Suprapubic skin (tissue), 4 donors: ENCODE results near the gene HOXC9. TPM values are rescaled to one million over a fixed set of nuclear protein-coding genes. Genes with fewer than 3 reads are reported as not detected.

Experiments
- DNase-seq, 2 donors: peaks; one replicate each; pipeline ENCODE4 v3.0.0-alpha.2; 2019; ENCODE audit warnings: low spot score in 2 of 2
- H3K27ac ChIP-seq: fragments of 200-600 bp; sonication (generic); one replicate; pipeline ENCODE4 v1.5.1; 2019
- H3K27me3 ChIP-seq: fragments of 200-600 bp; sonication (generic); one replicate; pipeline ENCODE4 v1.5.1; 2019
- H3K36me3 ChIP-seq: fragments of 200-600 bp; sonication (generic); one replicate; pipeline ENCODE4 v1.5.1; 2019
- H3K4me1 ChIP-seq: fragments of 200-600 bp; sonication (generic); one replicate; pipeline ENCODE4 v1.5.1; 2019
- H3K4me3 ChIP-seq: fragments of 200-600 bp; sonication (generic); one replicate; pipeline ENCODE4 v1.5.1; 2019; ENCODE audit warnings: mild to moderate bottlenecking
- H3K9me3 ChIP-seq: fragments of 200-600 bp; sonication (generic); one replicate; pipeline ENCODE4 v1.5.1; 2019
- EP300 ChIP-seq: sonication (generic); formaldehyde crosslinking; IDR thresholded peaks from one replicate; pipeline ENCODE4 v1.6.1; 2017; ENCODE audit warnings: antibody characterized with exemption
- POLR2A ChIP-seq, 2 donors: fragments of 450-650 bp; IDR thresholded peaks; one replicate each; pipeline ENCODE4 v1.6.1; 2017; ENCODE audit warnings: antibody characterized with exemption in 2 of 2, mild to moderate bottlenecking in 2 of 2, moderate library complexity in 2 of 2
- POLR2AphosphoS5 ChIP-seq, 3 donors: sonication (generic); formaldehyde crosslinking; IDR thresholded peaks; one replicate each; pipeline ENCODE4 v1.6.1; 2017; ENCODE audit warnings: antibody characterized with exemption in 3 of 3
- WGBS: methylation state at CpG from one replicate; pipeline ENCODE4 v1.1.5; 2018; 5-methylcytosine and 5-hydroxymethylcytosine counted together
- total RNA-seq, 4 donors: library from RNA; depleted of rRNA; stranded (reverse); fragments of >200 nt; gene quantifications; one replicate each; pipeline ENCODE4 v1.1.0, GENCODE V29; 2016
- TF ChIP-seq, protein P1 (sequence below), 2 donors: fragments of 200-600 bp in 1 of 2; fragments of 450-650 bp in 1 of 2; sonication (generic) in 1 of 2; IDR thresholded peaks; one replicate each; pipeline ENCODE4 v1.5.1; 2016 to 2019; ENCODE audit warnings: antibody characterized with exemption in 2 of 2, mild to moderate bottlenecking in 1 of 2, moderate library complexity in 1 of 2

The HOXC9 gene
- total RNA-seq, 4 donors from 2014 or later = 4.9 to 12.2 (median 6.1) TPM

DNA sequence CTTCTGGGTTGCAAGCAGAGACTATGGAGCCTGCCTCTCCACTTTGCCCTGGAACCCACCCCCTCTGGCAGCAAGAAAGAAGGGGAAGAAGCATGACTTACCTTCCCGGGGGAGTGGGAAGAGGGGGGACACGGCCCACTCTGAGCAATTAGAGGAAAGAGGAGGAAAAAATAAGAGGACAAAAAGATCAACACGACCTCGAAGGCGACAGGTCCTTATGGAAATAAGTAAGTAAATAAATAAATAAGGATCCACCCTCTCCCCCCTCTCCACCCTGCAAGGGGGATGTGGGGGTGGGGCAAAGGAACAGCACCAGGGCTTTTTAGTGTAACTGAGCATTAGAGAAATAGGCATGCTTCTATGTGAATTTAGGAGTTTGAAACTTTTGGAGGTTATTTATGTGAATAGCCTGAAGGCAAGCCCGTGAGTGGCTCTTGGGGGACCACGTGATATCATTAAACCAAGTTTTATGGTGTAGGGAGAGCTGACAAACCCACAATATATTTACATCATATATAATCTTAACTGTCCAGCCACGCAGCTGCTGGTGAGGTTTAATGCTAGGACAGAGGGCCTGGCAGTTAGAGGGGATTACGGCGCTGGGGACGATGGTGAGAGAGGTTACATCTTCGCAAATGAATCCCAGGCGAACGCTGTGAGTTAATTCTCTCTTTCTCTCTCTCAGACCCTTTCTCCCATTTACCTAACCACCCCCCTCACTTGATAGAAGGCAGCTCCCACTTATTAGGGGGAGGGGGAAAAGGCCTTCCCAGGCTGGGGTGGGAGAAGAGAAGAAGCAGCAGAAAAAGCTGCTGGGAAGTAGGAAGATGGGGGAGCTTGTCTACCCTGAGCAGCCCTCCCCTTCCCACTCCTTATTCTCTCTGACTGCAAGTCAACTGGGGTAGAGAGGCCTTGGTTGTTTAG is 37.7 kb downstream of the HOXC9 start:
- Histone ChIP-seq H3K27me3 (peaks cover 17% of the 10 kb centered on the region), H3K4me3 (no peak overlapping the region)

DNA sequence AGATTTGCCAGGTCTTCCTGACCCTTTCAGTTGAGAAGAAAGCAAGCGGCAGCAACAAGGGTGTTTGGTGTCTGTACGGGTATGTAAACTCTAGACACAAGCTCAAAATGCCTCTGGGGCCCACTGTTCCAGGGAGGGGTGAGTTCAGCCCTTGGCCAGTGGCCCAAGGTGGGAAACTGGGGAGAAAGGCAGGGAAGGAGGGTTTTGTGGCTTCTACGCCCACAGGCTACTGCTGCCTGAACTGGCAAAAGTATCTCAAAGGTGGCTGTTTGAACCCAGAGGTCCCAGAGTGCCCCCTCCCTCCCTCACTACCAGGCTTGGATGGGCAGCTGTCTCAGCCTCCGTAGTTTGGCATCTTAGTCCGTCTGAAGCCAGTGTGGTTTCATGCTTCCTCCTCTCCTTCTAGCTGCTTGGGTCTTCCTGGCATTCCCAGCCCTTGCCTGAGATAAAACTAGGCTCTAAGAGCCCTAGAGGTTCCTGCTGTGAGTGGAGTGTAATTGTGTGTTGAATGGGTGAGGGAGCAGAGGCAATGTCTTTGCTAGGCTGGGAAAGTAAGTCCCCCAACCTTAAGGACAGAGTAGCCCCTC is 38.4 kb downstream of the HOXC9 start:
- no peak for DNase-seq
- Histone ChIP-seq H3K27me3 (peaks cover 12% of the 10 kb centered on the region), H3K4me3 (no peak overlapping the region), H3K36me3 (no peaks in the 10 kb centered on the region), H3K27ac (peak overlapping the region; percentile 34), H3K4me1 (peaks cover 78% of the 10 kb centered on the region), H3K9me3 (no peaks in the 10 kb centered on the region)
- 48% methylated on average over 5 of the region's 5 CpGs for WGBS
- TF ChIP-seq, protein P1, sequence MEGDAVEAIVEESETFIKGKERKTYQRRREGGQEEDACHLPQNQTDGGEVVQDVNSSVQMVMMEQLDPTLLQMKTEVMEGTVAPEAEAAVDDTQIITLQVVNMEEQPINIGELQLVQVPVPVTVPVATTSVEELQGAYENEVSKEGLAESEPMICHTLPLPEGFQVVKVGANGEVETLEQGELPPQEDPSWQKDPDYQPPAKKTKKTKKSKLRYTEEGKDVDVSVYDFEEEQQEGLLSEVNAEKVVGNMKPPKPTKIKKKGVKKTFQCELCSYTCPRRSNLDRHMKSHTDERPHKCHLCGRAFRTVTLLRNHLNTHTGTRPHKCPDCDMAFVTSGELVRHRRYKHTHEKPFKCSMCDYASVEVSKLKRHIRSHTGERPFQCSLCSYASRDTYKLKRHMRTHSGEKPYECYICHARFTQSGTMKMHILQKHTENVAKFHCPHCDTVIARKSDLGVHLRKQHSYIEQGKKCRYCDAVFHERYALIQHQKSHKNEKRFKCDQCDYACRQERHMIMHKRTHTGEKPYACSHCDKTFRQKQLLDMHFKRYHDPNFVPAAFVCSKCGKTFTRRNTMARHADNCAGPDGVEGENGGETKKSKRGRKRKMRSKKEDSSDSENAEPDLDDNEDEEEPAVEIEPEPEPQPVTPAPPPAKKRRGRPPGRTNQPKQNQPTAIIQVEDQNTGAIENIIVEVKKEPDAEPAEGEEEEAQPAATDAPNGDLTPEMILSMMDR (IDR thresholded peaks at IDR 0.05) = no peak
- TF ChIP-seq EP300 = no peak
- TF ChIP-seq POLR2A (IDR thresholded peaks at IDR 0.05) = no peak
- no peak for TF ChIP-seq POLR2AphosphoS5 (IDR thresholded peaks at IDR 0.05)

More for the DNA sequence above, 37.7 kb downstream of the HOXC9 start:
- H3K9me3 ChIP-seq = no peaks in the 10 kb centered on the region
- no peak for DNase-seq
- peaks cover 78% of the 10 kb centered on the region for H3K4me1 ChIP-seq
- 63% methylated on average over 14 of the region's 14 CpGs for WGBS
- peak overlapping the region; percentile 37 for H3K27ac ChIP-seq
- H3K36me3 ChIP-seq = no peaks in the 10 kb centered on the region
- TF ChIP-seq POLR2AphosphoS5 (IDR thresholded peaks at IDR 0.05) (no peak), EP300 (no peak), POLR2A (IDR thresholded peaks at IDR 0.05) (no peak)
- TF ChIP-seq, protein P1 (IDR thresholded peaks at IDR 0.05) = no peak

DNA sequence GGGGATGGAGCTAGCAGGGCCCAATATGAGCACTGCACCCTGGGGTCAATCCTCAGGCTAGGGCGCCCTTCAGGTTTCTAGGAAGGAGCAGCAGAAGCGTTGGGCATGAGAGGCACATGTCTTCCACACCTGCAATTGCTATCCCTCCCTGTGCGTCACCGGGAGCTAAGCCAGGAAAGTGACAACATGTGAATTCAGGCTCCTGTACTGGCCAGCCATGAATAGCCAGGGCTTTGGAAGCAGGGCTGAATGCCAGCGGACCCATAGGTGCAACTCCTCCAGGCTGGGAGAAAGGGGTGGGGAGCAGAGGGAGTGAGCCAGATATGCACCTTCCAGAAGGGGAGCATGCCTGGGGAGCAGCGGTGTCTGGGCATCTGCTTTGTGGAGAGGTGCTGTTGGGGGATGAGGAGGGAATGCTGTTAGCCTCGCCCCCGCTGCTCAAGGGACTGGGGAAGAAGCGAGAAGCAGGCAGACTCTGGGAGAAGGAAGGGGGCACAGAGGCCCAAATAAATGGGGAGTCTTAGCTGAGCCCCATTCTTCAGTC is 39.0 kb downstream of the HOXC9 start:
- no peaks in the 10 kb centered on the region for H3K9me3 ChIP-seq
- whole genome bisulfite sequencing = 51% methylated on average over 9 of the region's 9 CpGs
- peaks cover 6% of the 10 kb centered on the region for H3K27me3 ChIP-seq
- H3K27ac ChIP-seq = peak overlapping the region; percentile 35
- TF ChIP-seq EP300 = no peak
- TF ChIP-seq, protein P1 (IDR thresholded peaks at IDR 0.05) = no peak
- no peak for TF ChIP-seq POLR2AphosphoS5 (IDR thresholded peaks at IDR 0.05)
- TF ChIP-seq POLR2A (IDR thresholded peaks at IDR 0.05) = no peak
- peak; percentile 86 to 88 for DNase-seq
- H3K4me1 ChIP-seq = peaks cover 77% of the 10 kb centered on the region
- no peaks in the 10 kb centered on the region for H3K36me3 ChIP-seq
- H3K4me3 ChIP-seq = peak overlapping the region; percentile 8

DNA sequence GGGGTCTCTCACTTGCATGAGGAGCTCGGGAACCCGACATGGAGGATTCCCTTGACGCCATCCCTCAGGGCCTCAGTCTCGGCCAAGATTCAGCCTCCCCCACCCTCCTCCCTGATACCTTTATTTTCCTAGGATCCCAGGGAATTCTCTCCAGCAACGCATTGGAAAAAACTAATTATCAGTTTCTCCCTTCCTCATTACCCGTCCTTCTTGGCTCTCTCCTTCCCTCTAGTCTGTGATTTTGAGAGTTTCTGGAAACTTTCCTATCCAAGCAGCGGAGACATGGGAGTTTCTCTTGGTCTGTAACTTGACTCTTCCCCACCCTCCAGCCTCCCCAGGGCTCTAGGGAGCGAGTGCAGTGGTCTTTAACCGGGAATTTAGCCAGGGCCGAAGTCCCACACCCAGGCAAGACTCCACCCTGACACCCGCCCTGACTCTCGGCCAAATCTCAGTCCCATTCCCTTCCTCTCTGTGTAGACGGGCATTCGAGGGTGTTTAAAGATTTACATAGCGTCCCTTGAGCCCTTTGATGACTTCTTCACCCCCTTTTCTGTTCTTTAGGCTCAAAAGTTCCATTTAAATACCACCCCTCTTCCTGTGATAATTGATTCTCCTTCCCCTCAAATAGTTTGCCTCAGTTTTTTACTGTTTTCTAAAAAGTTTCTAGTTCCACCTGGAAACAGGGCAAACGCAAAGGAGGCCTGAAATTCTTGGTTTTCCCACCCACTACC is 39.6 kb downstream of the HOXC9 start:
- no peak for TF ChIP-seq EP300
- TF ChIP-seq POLR2A (IDR thresholded peaks at IDR 0.05) = no peak
- TF ChIP-seq POLR2AphosphoS5 (IDR thresholded peaks at IDR 0.05) = no peak
- TF ChIP-seq, protein P1 (IDR thresholded peaks at IDR 0.05) = no peak
- Histone ChIP-seq H3K4me1 (peaks cover 70% of the 10 kb centered on the region), H3K9me3 (no peaks in the 10 kb centered on the region), H3K4me3 (peak overlapping the region; percentile 8), H3K27me3 (peaks cover 3% of the 10 kb centered on the region), H3K27ac (peak overlapping the region; percentile 35), H3K36me3 (no peaks in the 10 kb centered on the region)
- 36% methylated on average over 16 of the region's 16 CpGs for WGBS
- DNase-seq = peak in 1 of 2 donors; percentile 82
